Measurements from ENCODE around the gene RIPK1.
"Not testable (repeated sequence)": the region's sequence is repeated elsewhere in the genome, so short reads cannot be mapped to it uniquely, and the experiment has no call there.

The RIPK1 gene

DNA sequence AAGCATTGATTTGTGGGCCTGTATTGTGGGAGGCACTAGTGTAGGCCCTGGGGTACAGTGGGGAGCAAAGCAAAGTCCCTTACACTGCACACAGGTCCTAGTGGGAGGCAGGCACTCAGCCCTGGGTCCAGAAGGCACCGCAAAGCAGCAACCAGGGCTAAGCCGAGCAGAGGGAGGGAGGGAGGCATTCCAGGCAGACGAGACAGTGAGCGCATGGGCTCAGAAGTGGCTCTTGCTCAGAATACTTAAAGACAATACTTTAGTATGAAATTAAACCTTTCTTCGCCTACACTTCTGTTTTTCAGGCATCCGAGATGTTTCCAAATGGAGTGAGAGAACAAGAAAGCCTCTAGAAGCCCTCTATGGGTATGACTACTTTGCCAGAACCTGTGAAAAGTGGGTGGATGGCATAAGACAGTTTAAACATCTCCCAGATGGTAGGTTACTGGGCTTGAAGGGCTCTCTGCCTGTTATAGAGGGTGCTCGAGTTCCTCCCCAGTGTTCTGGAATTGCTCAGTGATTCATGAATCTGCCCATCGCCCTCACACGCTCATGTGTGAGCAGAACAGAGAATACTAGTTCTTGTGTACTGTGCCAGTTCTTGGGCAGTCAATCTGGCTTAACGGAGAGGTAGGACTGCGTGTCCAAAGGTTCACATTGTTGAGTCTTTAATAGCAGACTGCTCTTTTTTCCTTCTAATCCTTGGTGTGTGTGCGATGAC is 68.9 kb downstream of the RIPK1 start:
- no peak for DNase-seq

GRCh38 chr6:3137873-3138272 is 69.6 kb downstream of the RIPK1 start:
- not testable (repeated sequence) for DNase-seq

- DNase-seq, result peak; percentile 63
Measured at GRCh38 chr6:3138341-3138740, 70.0 kb downstream of the RIPK1 start.

- peak; percentile 82 for DNase-seq
Measured at GRCh38 chr6:3139090-3139903, 71.0 kb downstream of the RIPK1 start.

GRCh38 chr6:3140201-3140600 is 71.9 kb downstream of the RIPK1 start:
- no peak for DNase-seq

DNA sequence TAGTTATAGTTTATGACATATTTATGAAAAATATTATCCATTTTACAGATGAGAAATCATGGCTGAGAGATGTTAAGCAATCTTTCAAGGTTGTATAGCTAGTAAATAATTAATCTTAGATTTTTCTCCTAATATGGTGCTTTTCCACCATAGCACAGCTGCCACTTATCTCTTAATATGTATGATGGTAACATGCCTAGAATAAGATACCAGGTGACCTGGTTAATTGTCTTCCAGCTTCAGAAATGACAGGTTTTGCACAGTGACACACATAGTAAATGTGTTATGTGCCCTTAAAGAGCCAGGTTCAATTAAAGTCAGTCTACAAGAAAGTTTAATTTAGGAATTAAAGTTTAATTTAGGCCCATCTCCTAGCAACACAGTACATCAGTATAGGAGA is 74.2 kb downstream of the RIPK1 start:
- DNase-seq, result no peak

GRCh38 chr6:3143158-3143557 is 74.9 kb downstream of the RIPK1 start:
- no peak for DNase-seq

DNA sequence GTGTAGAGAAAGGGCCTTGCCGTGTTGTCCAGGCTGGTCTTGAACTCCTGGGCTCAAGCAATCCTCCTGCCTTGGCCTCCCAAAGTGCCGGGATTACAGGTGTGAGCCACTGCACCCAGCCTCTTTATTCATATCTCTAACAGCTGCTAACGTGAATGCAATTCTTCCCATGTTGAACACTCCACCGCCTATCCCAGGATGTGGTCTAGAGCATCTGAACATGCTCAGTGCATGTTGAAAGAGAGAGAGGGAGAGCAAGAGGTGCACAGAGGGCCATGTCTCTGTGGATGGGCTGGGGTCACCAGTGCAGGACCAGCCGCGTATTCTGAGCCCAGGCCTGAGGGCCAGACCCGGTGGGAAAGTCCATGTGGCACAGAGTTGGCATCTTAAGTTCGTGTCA is 76.3 kb downstream of the RIPK1 start:
- no peak for DNase-seq

- no peak for DNase-seq
Measured at GRCh38 chr6:3147914-3148757, 79.8 kb downstream of the RIPK1 start.

GRCh38 chr6:3151691-3152090 is 83.4 kb downstream of the RIPK1 start:
- no peak for DNase-seq

DNA sequence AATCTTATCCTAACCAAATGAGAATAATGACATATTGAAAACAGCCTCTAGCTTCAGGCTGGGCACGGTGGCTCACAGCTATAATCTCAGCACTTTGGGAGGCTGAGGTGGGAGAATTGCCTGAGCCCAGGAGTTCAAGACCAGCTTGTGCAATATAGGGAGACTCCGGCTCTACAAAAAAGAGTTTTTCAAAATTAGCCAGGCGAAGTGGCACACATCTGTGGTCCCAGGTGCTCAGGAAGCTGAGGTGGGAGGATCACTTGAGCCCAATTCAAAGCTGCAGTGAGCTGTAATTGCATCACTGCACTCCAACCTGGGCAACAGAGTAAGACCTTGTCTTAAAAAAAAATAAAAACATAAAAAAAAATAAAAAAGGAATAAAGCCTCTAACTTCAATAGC is 84.4 kb downstream of the RIPK1 start:
- no peak for DNase-seq

DNA sequence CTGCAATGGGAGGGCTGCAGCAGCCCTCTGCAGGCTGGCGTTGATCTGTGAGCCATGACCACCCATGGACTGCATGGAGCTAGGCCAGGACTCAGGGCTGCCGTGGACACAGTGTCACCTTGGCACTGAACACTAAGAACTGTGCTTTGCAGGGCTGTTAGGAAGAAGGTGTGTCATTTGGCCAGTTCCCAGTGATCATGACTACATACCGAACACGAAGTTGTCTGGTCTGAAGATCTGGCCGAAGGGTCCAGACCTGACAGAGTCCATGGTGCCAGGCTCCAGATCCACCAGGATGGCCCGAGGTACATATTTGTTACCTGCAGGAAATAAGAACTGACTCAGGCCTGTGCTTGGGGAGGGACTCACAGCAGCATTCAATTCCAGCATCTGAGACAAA is 87.1 kb downstream of the RIPK1 start:
- DNase-seq, result not testable (repeated sequence)

- not testable (repeated sequence) for DNase-seq
Measured at GRCh38 chr6:3156184-3157130, 88.2 kb downstream of the RIPK1 start.

DNA sequence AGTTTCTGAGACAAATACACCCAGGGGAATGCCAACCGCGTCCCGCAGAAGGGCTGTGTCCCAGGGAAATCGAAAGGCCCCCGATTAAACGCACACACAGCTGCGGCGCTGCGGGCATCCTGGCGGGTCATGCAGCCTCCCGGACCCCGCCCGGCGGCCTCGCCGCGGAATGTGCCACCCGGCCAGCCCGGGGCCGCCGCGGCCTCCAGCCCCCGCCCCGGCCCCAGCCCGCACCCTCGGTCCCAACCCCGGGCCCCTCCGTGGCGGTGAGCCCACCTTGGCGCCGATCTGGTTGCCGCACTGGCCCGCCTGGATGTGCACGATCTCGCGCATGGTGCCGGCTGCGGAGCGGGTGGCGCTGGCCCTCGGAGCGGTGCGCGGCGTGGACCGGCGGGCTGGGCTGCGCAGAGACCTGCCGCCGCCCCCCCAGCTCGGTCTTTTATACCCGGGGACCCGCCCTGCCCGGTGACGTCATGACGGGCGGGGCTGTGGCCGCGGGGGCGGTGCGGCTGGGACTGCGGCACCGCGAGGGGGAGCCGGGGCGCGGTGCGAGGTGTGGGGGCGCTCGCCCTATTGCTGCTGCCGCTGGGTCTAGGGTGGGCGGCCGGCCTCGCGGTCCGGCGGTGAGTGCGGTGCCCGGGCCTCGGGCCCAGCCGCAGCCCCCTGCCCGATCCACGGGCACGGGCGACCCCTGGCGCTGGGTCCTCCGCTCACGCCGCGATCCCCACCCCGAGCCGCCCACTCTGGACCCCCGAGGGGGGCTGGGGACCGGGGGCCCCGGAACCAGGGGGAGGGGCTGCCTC is 89.0 kb downstream of the RIPK1 start, which contains the start of gene TUBB2A:
Gene TUBB2A, minus strand, starts transcription at position 414 of the 803 bp plus-strand sequence. Its CDS starts 81 bp downstream, at position 333.
- DNase-seq, result peak; percentile 79

- no peak for DNase-seq
Measured at GRCh38 chr6:3159805-3160781, 91.8 kb downstream of the RIPK1 start.

DNA sequence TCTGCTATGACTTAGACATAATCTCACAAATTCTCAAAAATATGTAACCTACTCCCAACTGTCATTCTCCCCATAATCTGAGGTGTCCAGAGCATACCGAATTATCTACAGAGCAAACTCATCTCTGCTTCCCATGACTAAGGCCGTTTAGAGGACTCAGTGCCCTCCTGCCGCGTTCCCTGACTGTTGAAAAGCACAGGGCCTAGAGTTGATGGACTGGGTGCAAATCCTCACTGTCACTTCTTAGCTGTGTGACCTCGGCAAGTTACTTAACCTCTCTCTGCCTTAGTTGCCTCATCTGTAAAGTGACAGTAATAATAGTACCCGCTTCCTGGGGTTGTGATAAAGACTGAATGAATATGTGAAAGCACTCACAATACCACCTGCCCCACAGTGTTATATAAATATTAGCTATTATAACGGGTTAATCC is 93.8 kb downstream of the RIPK1 start:
- no peak for DNase-seq

- peak; percentile 63 for DNase-seq
Measured at GRCh38 chr6:3162565-3163247, 94.4 kb downstream of the RIPK1 start.

DNA sequence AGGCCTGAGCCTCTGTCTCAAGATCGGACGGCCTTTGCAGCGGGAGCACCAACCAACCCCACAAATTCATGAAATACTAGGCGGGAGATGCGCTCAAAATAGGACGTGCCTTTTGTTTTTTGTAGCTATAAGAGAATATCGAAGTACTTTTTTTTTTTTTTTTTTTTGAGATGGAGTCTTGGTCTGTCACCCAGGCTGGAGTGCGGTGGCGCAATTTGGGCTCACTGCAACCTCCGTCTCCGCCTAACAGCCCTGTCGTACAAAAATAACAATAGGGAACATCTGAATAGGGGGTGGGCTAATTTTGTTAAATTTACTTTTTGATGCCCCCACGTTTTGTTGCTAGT is 94.9 kb downstream of the RIPK1 start:
- DNase-seq, result peak; percentile 40

DNA sequence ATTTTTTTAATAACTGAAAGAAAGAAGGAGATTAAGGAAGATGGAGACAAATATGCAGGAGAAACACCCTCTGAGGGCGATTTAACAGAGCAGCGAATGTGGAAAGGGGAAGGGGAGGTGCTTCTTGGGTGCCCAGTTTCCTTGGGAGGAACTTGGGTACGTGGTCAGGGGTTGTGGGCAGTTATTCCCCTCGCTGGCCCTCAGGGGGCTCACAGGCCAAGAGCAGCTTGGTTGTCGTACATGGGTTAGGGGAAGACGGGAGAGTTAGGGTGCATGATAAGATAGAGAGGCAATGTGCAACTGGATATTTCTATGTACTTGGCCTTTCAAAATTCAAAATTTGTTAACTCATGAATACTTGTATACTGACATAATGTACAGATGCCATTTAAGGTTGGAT is 96.1 kb downstream of the RIPK1 start:
- no peak for DNase-seq

All from HCEC 1CT (cell line).